IPS-18a (cell line): ENCODE results near the gene YIPF5.

Experiments
- H3K27ac ChIP-seq: one replicate; pipeline ENCODE4 v1.5.1; 2013; ENCODE audit warnings: low read length
- H3K27me3 ChIP-seq: one replicate; pipeline ENCODE4 v1.6.1; 2013; ENCODE audit warnings: mild to moderate bottlenecking, low read length; ENCODE audit not compliant: control insufficient read depth, insufficient read depth
- H3K36me3 ChIP-seq: one replicate; pipeline ENCODE4 v1.6.1; 2013; ENCODE audit warnings: low read depth, low read length; ENCODE audit not compliant: control insufficient read depth
- H3K4me1 ChIP-seq: one replicate; pipeline ENCODE4 v1.6.1; 2013; ENCODE audit warnings: low read depth, low read length; ENCODE audit not compliant: control insufficient read depth
- H3K4me3 ChIP-seq: one replicate; pipeline ENCODE4 v1.5.1; 2013; ENCODE audit warnings: low read length
- H3K9ac ChIP-seq: one replicate; pipeline ENCODE4 v1.6.1; 2013; ENCODE audit warnings: mild to moderate bottlenecking, low read length, moderate library complexity
- H3K9me3 ChIP-seq: one replicate; pipeline ENCODE4 v1.6.1; 2013; ENCODE audit warnings: low read depth, low read length; ENCODE audit not compliant: control insufficient read depth

Gene YIPF5

GRCh38 chr5:144170276-144171024, at the start of gene YIPF5, which contains the start of gene KCTD16:
YIPF5 (minus strand) TSS chr5:144170659; CDS start chr5:144169955, 704 bp downstream.
KCTD16 (plus strand) TSS chr5:144170873.
- no peaks in the 10 kb centered on the region for H3K9me3 ChIP-seq
- H3K36me3 ChIP-seq, result peaks cover 17% of the 10 kb centered on the region
- peak within 1 kb of the TSS; percentile 59 for H3K9ac ChIP-seq
- H3K27me3 ChIP-seq, result no peaks in the 10 kb centered on the region
- peak within 1 kb of the TSS; percentile 75 for H3K4me3 ChIP-seq
- H3K4me1 ChIP-seq, result peaks cover 7% of the 10 kb centered on the region
- no peak within 1 kb of the TSS for H3K27ac ChIP-seq

- Histone ChIP-seq H3K9ac (no peak overlapping the region), H3K36me3 (no peaks in the 10 kb centered on the region), H3K27me3 (no peaks in the 10 kb centered on the region), H3K4me3 (no peak overlapping the region), H3K27ac (no peak overlapping the region), H3K9me3 (no peaks in the 10 kb centered on the region), H3K4me1 (no peaks in the 10 kb centered on the region)
These were observed 49.4 kb upstream of the YIPF5 start for GRCh38 chr5:144219869-144220268.

- Histone ChIP-seq H3K9me3 (no peaks in the 10 kb centered on the region), H3K27me3 (peaks cover 11% of the 10 kb centered on the region), H3K36me3 (no peaks in the 10 kb centered on the region), H3K27ac (no peak overlapping the region), H3K9ac (no peak overlapping the region), H3K4me1 (no peaks in the 10 kb centered on the region), H3K4me3 (no peak overlapping the region)
These were observed 40.2 kb upstream of the YIPF5 start for GRCh38 chr5:144210655-144211054.

GRCh38 chr5:144209361-144209760, 38.9 kb upstream of the YIPF5 start:
- Histone ChIP-seq H3K36me3 (no peaks in the 10 kb centered on the region), H3K27ac (no peak overlapping the region), H3K9me3 (no peaks in the 10 kb centered on the region), H3K9ac (no peak overlapping the region), H3K4me1 (peaks cover 2% of the 10 kb centered on the region), H3K27me3 (peaks cover 23% of the 10 kb centered on the region), H3K4me3 (no peak overlapping the region)

GRCh38 chr5:144207875-144208444, 37.5 kb upstream of the YIPF5 start:
- Histone ChIP-seq H3K4me3 (no peak overlapping the region), H3K27me3 (peaks cover 28% of the 10 kb centered on the region)

GRCh38 chr5:144206141-144206540, 35.7 kb upstream of the YIPF5 start:
- peaks cover 28% of the 10 kb centered on the region for H3K27me3 ChIP-seq
- no peak overlapping the region for H3K4me3 ChIP-seq
- peaks cover 7% of the 10 kb centered on the region for H3K4me1 ChIP-seq
- H3K9me3 ChIP-seq, result no peaks in the 10 kb centered on the region
- H3K36me3 ChIP-seq, result no peaks in the 10 kb centered on the region
- no peak overlapping the region for H3K9ac ChIP-seq
- no peak overlapping the region for H3K27ac ChIP-seq

More at GRCh38 chr5:144207875-144208444, 37.5 kb upstream of the YIPF5 start:
- no peaks in the 10 kb centered on the region for H3K36me3 ChIP-seq
- peaks cover 7% of the 10 kb centered on the region for H3K4me1 ChIP-seq
- no peak overlapping the region for H3K9ac ChIP-seq
- no peaks in the 10 kb centered on the region for H3K9me3 ChIP-seq
- H3K27ac ChIP-seq, result no peak overlapping the region

GRCh38 chr5:144205141-144205551, 34.7 kb upstream of the YIPF5 start:
- peak overlapping the region; percentile 28 for H3K9ac ChIP-seq
- no peaks in the 10 kb centered on the region for H3K36me3 ChIP-seq
- H3K9me3 ChIP-seq, result no peaks in the 10 kb centered on the region
- peak overlapping the region; percentile 70 for H3K4me3 ChIP-seq
- peaks cover 7% of the 10 kb centered on the region for H3K4me1 ChIP-seq
- no peak overlapping the region for H3K27ac ChIP-seq
- H3K27me3 ChIP-seq, result peaks cover 28% of the 10 kb centered on the region

GRCh38 chr5:144203750-144204596, 33.5 kb upstream of the YIPF5 start:
- Histone ChIP-seq H3K27me3 (peaks cover 28% of the 10 kb centered on the region), H3K4me1 (peaks cover 7% of the 10 kb centered on the region), H3K27ac (no peak overlapping the region), H3K9me3 (no peaks in the 10 kb centered on the region), H3K4me3 (no peak overlapping the region), H3K36me3 (no peaks in the 10 kb centered on the region), H3K9ac (no peak overlapping the region)

GRCh38 chr5:144202726-144203125, 32.3 kb upstream of the YIPF5 start:
- Histone ChIP-seq H3K36me3 (no peaks in the 10 kb centered on the region), H3K4me3 (no peak overlapping the region), H3K27ac (no peak overlapping the region), H3K9me3 (no peaks in the 10 kb centered on the region), H3K9ac (no peak overlapping the region), H3K4me1 (peaks cover 7% of the 10 kb centered on the region), H3K27me3 (peaks cover 28% of the 10 kb centered on the region)

- no peak overlapping the region for H3K9ac ChIP-seq
- H3K36me3 ChIP-seq, result no peaks in the 10 kb centered on the region
- H3K4me1 ChIP-seq, result peaks cover 7% of the 10 kb centered on the region
- H3K4me3 ChIP-seq, result no peak overlapping the region
- no peaks in the 10 kb centered on the region for H3K9me3 ChIP-seq
- H3K27me3 ChIP-seq, result peaks cover 28% of the 10 kb centered on the region
- no peak overlapping the region for H3K27ac ChIP-seq
These were observed 31.6 kb upstream of the YIPF5 start for GRCh38 chr5:144202072-144202471.

- Histone ChIP-seq H3K27me3 (peaks cover 27% of the 10 kb centered on the region), H3K4me3 (no peak overlapping the region), H3K9me3 (no peaks in the 10 kb centered on the region), H3K4me1 (peaks cover 7% of the 10 kb centered on the region), H3K36me3 (no peaks in the 10 kb centered on the region), H3K27ac (no peak overlapping the region), H3K9ac (no peak overlapping the region)
These were observed 31.1 kb upstream of the YIPF5 start for GRCh38 chr5:144201588-144201987.
